K562 (cell line): Measurements from ENCODE around the gene NOTCH3. TPM values are rescaled to one million over a fixed set of nuclear protein-coding genes. Genes with fewer than 3 reads are reported as not detected.

ENCODE experiments used
- ATAC-seq: fragments of 200-7000 bp; cut with Tn5 transposase; 3 replicates; pipeline ENCODE4 v1.9.1; 2020; ENCODE audit warnings: moderate library complexity
- BruUV-seq: library from RNA; stranded (reverse); fragments of 400-500 nt; replicated peaks from 2 replicates; lab custom pipeline; 2021; lab: Mats Ljungman, UMichigan
- CTCF ChIA-PET: fragments of 300-600 bp; formaldehyde crosslinking; extraction: SDS; loops from one replicate; lab custom pipeline; 2021; ENCODE audit warnings: low intra/inter-chr PET ratio; lab: Yijun Ruan, JAX
- POLR2A ChIA-PET: fragments of 300-600, 350-650 bp; sonication (Branson Sonifier 250); formaldehyde crosslinking; extraction: SDS; loops from one replicate; lab custom pipeline; 2021; ENCODE audit warnings: antibody characterized with exemption, inconsistent platforms; lab: Yijun Ruan, JAX
- DNase-seq, 4 experiments: peaks; one replicate each; pipeline versions ENCODE4 v3.0.0 to v3.0.0-alpha.2; 2011 to 2018; ENCODE audit warnings: low spot score in 3 of 4, mixed read lengths in 3 of 4; ENCODE audit errors: extremely low read depth in 1 of 4
- FAIRE-seq: peaks from 2 replicates; lab custom pipeline; 2011; peaks lifted over from hg19 to GRCh38; lab: Jason Lieb, UNC
- H2AFZ ChIP-seq: 2 replicates; pipeline ENCODE4 v1.6.0; 2011; ENCODE audit warnings: low read depth, low read length, control low read depth, inconsistent platforms
- H3K27ac ChIP-seq: fragments of 200-600 bp; 3 replicates; pipeline ENCODE4 v1.8.0; 2011; ENCODE audit warnings: low read depth, mild to moderate bottlenecking, control low read depth, inconsistent platforms, low read length, moderate library complexity, mixed read lengths; ENCODE audit errors: extremely low read depth
- H3K27me3 ChIP-seq, 2 experiments: fragments of 300-600 bp in 1 of 2; 2 replicates in 1 of 2; 3 replicates in 1 of 2; pipeline versions ENCODE4 v1.6.0 to v1.8.0; 2011; ENCODE audit warnings: inconsistent platforms in 2 of 2, low read length in 2 of 2, mild to moderate bottlenecking in 1 of 2, mixed read lengths in 1 of 2, moderate library complexity in 1 of 2; ENCODE audit not compliant: control insufficient read depth in 2 of 2, insufficient read depth in 2 of 2
- H3K36me3 ChIP-seq: fragments of 300-600 bp; 3 replicates; pipeline ENCODE4 v1.8.0; 2011; ENCODE audit warnings: mild to moderate bottlenecking, low read length, inconsistent platforms; ENCODE audit not compliant: control insufficient read depth, insufficient read depth
- H3K4me1 ChIP-seq, 2 experiments: fragments of 200-600 bp in 1 of 2; replicated peaks in 1 of 2; 2 replicates in 1 of 2; 3 replicates in 1 of 2; pipeline versions ENCODE4 v1.5.1 to v1.8.0; 2011; ENCODE audit warnings: inconsistent platforms in 2 of 2, low read length in 2 of 2, mild to moderate bottlenecking in 1 of 2, mixed read lengths in 1 of 2, moderate library complexity in 1 of 2; ENCODE audit not compliant: control insufficient read depth in 2 of 2, insufficient read depth in 2 of 2
- H3K4me2 ChIP-seq: 2 replicates; pipeline ENCODE4 v1.6.1; 2011; ENCODE audit warnings: low read length, control low read depth, inconsistent platforms, mixed read lengths; ENCODE audit not compliant: insufficient read depth
- H3K4me3 ChIP-seq: fragments of 200-600 bp; sonication (generic), shearing (Covaris generic); 2 replicates; pipeline ENCODE4 v1.5.1; 2016; ENCODE audit warnings: control low read depth, inconsistent platforms
- H3K79me2 ChIP-seq: fragments of 200-600 bp; 3 replicates; pipeline ENCODE4 v1.8.0; 2011; ENCODE audit warnings: low read length, inconsistent platforms; ENCODE audit not compliant: control insufficient read depth, insufficient read depth
- H3K9ac ChIP-seq, 2 experiments: 2 replicates each; pipeline versions ENCODE4 v1.6.0 to v1.6.1; 2011; ENCODE audit warnings: low read depth in 2 of 2, low read length in 2 of 2, control low read depth in 1 of 2, inconsistent platforms in 1 of 2, mild to moderate bottlenecking in 1 of 2, mixed read lengths in 1 of 2; ENCODE audit not compliant: insufficient read depth in 1 of 2
- H3K9me1 ChIP-seq: one replicate; pipeline ENCODE4 v1.6.0; 2011; ENCODE audit warnings: inconsistent platforms, mild to moderate bottlenecking, low read length, moderate library complexity; ENCODE audit not compliant: control insufficient read depth, insufficient read depth
- H3K9me3 ChIP-seq: replicated peaks from 2 replicates; pipeline ENCODE4 v1.5.1; 2011; ENCODE audit warnings: low read depth, low read length, inconsistent platforms; ENCODE audit not compliant: control insufficient read depth, insufficient read depth
- H4K20me1 ChIP-seq: replicated peaks from 2 replicates; pipeline ENCODE4 v1.6.1; 2011; ENCODE audit warnings: low read length, inconsistent platforms, mixed read lengths; ENCODE audit not compliant: control insufficient read depth, insufficient read depth
- KDM5B ChIP-seq: fragments of 200-600 bp; sonication (generic); IDR thresholded peaks from 2 replicates; pipeline ENCODE4 v1.6.1; 2012; ENCODE audit warnings: low read depth, mild to moderate bottlenecking, moderate library complexity, low read length, control low read depth, inconsistent platforms; ENCODE audit not compliant: insufficient replicate concordance
- SRSF9 ChIP-seq: fragments of 200-400 bp; formaldehyde crosslinking; IDR thresholded peaks from 2 replicates; pipeline ENCODE4 v1.6.1; 2017; ENCODE audit warnings: low read depth, low read length, borderline replicate concordance
- ZNF311 ChIP-seq: fragments of 250-450 bp; sonication (Bioruptor Pico); IDR thresholded peaks from 2 replicates; pipeline ENCODE4 v1.4.0; 2020; ENCODE audit warnings: mild to moderate bottlenecking, moderate library complexity
- ZNF316 ChIP-seq: fragments of 450-650 bp; IDR thresholded peaks from 2 replicates; pipeline ENCODE4 v1.6.1; 2016
- WGBS: fragments of 100-300 bp; shearing (Covaris generic); methylation state at CpG from one replicate; pipeline ENCODE4 v1.1.6; 2016; ENCODE audit warnings: low coverage, mixed read lengths; ENCODE audit not compliant: insufficient coverage; ENCODE audit errors: missing lambda C conversion rate; 5-methylcytosine and 5-hydroxymethylcytosine counted together
- in situ Hi-C: fragments of 300-500 bp; cut with MboI; formaldehyde crosslinking; loops from 4 replicates; pipeline ENCODE4 v1.15.0; 2018; ENCODE audit warnings: inconsistent platforms, mixed read lengths
- intact Hi-C: fragments of 100-400 bp; cut with micrococcal nuclease; formaldehyde crosslinking; loops from 2 replicates; pipeline ENCODE4 v1.14.2; 2022
- polyA plus RNA-seq, 8 experiments: library from polyadenylated mRNA; depleted of rRNA in 4 of 8; stranded (reverse) in 5 of 8; unstranded in 3 of 8; fragments of >200 nt; fragmentation: Nextera tagmentation in 2 of 8; fragmentation: Illumina TruSeq in 1 of 8; extraction: Ambion mirVana in 2 of 8; extraction: Trizol in 1 of 8; gene quantifications; 2 replicates each; pipeline versions ENCODE4 v1.2.1 to v1.2.3, GENCODE V29; 2011 to 2014; ENCODE audit warnings: inconsistent platforms in 1 of 8, missing spikeins in 1 of 8
- total RNA-seq, 7 experiments: library from RNA; depleted of rRNA in 6 of 7; stranded (reverse); fragments of >200 nt in 6 of 7; fragmentation: Illumina TruSeq in 2 of 7; extraction: Trizol in 2 of 7; gene quantifications; 2 replicates each; pipeline versions ENCODE4 v1.2.1 to v1.2.3, GENCODE V29; 2011 to 2021; ENCODE audit warnings: low replicate concordance in 1 of 7
- TF ChIP-seq, protein P1 (sequence below): fragments of 250-450 bp; sonication (Bioruptor Pico); IDR thresholded peaks from 2 replicates; pipeline ENCODE4 v1.9.0; 2021; ENCODE audit warnings: mild to moderate bottlenecking, inconsistent platforms
- TF ChIP-seq, protein P2 (sequence below): fragments of 200-800 bp; sonication (Bioruptor generic); IDR thresholded peaks from 2 replicates; pipeline ENCODE4 v1.6.1; 2016; ENCODE audit warnings: missing genetic modification characterization, missing compliant biosample characterization
- TF ChIP-seq, protein P3 (sequence below), 2 experiments: fragments of 450-650 bp in 1 of 2; IDR thresholded peaks; 2 replicates each; pipeline ENCODE4 v1.6.1; 2011 to 2017; ENCODE audit warnings: low read depth in 2 of 2, antibody characterized with exemption in 1 of 2, borderline replicate concordance in 1 of 2, low read length in 1 of 2, mild to moderate bottlenecking in 1 of 2, mixed read lengths in 1 of 2; ENCODE audit not compliant: control insufficient read depth in 1 of 2
- TF ChIP-seq, protein P4 (sequence below): fragments of 450-650 bp; IDR thresholded peaks from 2 replicates; pipeline ENCODE4 v1.6.1; 2016

Gene NOTCH3
- total and polyA plus RNA-seq, 9 of the 15 experiments (the other 6 are each of a cell fraction or from before 2014, with no cell fraction given), result under 0.01 to 1.2 (median 0.16) TPM

DNA sequence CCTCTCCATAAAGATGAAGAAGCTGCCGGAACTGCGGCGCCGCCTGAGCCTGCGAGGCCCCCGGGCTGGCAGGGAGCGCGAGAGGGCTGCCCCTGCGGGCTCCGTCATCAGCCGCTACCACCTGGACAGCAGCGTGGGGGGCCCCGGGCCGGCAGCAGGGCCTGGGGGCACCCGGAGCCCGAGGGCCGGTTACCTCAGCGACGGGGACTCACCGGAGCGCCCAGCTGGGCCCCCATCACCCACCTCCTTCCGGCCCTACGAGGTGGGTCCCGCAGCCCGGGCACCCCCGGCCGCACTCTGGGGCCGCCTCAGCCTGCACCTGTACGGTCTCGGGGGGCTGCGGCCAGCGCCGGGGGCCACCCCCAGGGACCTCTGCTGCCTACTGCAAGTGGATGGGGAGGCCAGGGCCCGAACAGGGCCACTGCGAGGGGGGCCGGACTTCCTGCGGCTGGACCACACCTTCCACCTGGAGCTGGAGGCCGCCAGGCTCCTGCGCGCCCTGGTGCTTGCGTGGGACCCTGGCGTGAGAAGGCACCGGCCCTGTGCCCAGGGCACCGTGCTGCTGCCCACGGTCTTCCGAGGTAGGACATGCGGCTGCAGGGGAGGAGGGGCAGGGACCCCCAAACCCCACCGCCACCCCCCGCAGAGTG lies 90.9 kb downstream of the NOTCH3 start:
- H3K9me3 ChIP-seq, result no peaks in the 10 kb centered on the region
- DNase-seq, result no peak
- no peak overlapping the region for H3K4me3 ChIP-seq
- H3K9me1 ChIP-seq, result no peaks in the 10 kb centered on the region
- no peak overlapping the region for H3K9ac ChIP-seq
- ChIA-PET CTCF (interaction anchor here (0.6 kb wide), 1 partner anchor 67 kb away, joined by 3 read pairs; no protein-coding TSS in a partner anchor), POLR2A (interaction anchor here (0.6 to 1.0 kb wide), 2 partner anchors 15 to 632 kb away, joined by 3 read pairs; no protein-coding TSS in a partner anchor)
- no peak overlapping the region for H3K4me2 ChIP-seq
- no peak for FAIRE-seq
- in situ Hi-C loops (no loop called here), intact Hi-C loops (no loop called here)
- H3K4me1 ChIP-seq, result peaks cover 0 to 20% of the 10 kb centered on the region in 2 experiments; a peak in 2 of 5 replicates
- no peak overlapping the region for H2AFZ ChIP-seq
- no peak for ATAC-seq
- no TSS peak for BruUV-seq
- WGBS, result 6% methylated on average over 31 of the region's 49 CpGs
- peaks cover 7 to 31% of the 10 kb centered on the region in 2 experiments; a peak in 3 of 5 replicates for H3K27me3 ChIP-seq
- H3K27ac ChIP-seq, result no peak overlapping the region
- H3K36me3 ChIP-seq, result no peaks in the 10 kb centered on the region
- no peaks in the 10 kb centered on the region for H3K79me2 ChIP-seq
- no peaks in the 10 kb centered on the region for H4K20me1 ChIP-seq
- TF ChIP-seq, protein P1, sequence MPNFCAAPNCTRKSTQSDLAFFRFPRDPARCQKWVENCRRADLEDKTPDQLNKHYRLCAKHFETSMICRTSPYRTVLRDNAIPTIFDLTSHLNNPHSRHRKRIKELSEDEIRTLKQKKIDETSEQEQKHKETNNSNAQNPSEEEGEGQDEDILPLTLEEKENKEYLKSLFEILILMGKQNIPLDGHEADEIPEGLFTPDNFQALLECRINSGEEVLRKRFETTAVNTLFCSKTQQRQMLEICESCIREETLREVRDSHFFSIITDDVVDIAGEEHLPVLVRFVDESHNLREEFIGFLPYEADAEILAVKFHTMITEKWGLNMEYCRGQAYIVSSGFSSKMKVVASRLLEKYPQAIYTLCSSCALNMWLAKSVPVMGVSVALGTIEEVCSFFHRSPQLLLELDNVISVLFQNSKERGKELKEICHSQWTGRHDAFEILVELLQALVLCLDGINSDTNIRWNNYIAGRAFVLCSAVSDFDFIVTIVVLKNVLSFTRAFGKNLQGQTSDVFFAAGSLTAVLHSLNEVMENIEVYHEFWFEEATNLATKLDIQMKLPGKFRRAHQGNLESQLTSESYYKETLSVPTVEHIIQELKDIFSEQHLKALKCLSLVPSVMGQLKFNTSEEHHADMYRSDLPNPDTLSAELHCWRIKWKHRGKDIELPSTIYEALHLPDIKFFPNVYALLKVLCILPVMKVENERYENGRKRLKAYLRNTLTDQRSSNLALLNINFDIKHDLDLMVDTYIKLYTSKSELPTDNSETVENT, result no peak
- TF ChIP-seq, protein P2, sequence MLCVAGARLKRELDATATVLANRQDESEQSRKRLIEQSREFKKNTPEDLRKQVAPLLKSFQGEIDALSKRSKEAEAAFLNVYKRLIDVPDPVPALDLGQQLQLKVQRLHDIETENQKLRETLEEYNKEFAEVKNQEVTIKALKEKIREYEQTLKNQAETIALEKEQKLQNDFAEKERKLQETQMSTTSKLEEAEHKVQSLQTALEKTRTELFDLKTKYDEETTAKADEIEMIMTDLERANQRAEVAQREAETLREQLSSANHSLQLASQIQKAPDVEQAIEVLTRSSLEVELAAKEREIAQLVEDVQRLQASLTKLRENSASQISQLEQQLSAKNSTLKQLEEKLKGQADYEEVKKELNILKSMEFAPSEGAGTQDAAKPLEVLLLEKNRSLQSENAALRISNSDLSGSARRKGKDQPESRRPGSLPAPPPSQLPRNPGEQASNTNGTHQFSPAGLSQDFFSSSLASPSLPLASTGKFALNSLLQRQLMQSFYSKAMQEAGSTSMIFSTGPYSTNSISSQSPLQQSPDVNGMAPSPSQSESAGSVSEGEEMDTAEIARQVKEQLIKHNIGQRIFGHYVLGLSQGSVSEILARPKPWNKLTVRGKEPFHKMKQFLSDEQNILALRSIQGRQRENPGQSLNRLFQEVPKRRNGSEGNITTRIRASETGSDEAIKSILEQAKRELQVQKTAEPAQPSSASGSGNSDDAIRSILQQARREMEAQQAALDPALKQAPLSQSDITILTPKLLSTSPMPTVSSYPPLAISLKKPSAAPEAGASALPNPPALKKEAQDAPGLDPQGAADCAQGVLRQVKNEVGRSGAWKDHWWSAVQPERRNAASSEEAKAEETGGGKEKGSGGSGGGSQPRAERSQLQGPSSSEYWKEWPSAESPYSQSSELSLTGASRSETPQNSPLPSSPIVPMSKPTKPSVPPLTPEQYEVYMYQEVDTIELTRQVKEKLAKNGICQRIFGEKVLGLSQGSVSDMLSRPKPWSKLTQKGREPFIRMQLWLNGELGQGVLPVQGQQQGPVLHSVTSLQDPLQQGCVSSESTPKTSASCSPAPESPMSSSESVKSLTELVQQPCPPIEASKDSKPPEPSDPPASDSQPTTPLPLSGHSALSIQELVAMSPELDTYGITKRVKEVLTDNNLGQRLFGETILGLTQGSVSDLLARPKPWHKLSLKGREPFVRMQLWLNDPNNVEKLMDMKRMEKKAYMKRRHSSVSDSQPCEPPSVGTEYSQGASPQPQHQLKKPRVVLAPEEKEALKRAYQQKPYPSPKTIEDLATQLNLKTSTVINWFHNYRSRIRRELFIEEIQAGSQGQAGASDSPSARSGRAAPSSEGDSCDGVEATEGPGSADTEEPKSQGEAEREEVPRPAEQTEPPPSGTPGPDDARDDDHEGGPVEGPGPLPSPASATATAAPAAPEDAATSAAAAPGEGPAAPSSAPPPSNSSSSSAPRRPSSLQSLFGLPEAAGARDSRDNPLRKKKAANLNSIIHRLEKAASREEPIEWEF (CRISPR knock-in tag), result no peak
- TF ChIP-seq, protein P3, sequence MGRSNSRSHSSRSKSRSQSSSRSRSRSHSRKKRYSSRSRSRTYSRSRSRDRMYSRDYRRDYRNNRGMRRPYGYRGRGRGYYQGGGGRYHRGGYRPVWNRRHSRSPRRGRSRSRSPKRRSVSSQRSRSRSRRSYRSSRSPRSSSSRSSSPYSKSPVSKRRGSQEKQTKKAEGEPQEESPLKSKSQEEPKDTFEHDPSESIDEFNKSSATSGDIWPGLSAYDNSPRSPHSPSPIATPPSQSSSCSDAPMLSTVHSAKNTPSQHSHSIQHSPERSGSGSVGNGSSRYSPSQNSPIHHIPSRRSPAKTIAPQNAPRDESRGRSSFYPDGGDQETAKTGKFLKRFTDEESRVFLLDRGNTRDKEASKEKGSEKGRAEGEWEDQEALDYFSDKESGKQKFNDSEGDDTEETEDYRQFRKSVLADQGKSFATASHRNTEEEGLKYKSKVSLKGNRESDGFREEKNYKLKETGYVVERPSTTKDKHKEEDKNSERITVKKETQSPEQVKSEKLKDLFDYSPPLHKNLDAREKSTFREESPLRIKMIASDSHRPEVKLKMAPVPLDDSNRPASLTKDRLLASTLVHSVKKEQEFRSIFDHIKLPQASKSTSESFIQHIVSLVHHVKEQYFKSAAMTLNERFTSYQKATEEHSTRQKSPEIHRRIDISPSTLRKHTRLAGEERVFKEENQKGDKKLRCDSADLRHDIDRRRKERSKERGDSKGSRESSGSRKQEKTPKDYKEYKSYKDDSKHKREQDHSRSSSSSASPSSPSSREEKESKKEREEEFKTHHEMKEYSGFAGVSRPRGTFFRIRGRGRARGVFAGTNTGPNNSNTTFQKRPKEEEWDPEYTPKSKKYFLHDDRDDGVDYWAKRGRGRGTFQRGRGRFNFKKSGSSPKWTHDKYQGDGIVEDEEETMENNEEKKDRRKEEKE (IDR thresholded peaks at IDR 0.05; ENCODE audit: borderline replicate concordance in 1 of 2, control insufficient read depth in 1 of 2, low read depth in 2 of 2, low read length in 1 of 2), result no peak
- TF ChIP-seq ZNF316 (no peak), KDM5B (no peak), SRSF9 (no peak), ZNF311 (CRISPR knock-in tag) (no peak)
- TF ChIP-seq, protein P4, sequence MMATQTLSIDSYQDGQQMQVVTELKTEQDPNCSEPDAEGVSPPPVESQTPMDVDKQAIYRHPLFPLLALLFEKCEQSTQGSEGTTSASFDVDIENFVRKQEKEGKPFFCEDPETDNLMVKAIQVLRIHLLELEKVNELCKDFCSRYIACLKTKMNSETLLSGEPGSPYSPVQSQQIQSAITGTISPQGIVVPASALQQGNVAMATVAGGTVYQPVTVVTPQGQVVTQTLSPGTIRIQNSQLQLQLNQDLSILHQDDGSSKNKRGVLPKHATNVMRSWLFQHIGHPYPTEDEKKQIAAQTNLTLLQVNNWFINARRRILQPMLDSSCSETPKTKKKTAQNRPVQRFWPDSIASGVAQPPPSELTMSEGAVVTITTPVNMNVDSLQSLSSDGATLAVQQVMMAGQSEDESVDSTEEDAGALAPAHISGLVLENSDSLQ, result no peak
